ENCODE data around the gene ACOXL.
"Not testable (repeated sequence)": the region's sequence is repeated elsewhere in the genome, so short reads cannot be mapped to it uniquely, and the experiment has no call there.

ACOXL gene

DNA sequence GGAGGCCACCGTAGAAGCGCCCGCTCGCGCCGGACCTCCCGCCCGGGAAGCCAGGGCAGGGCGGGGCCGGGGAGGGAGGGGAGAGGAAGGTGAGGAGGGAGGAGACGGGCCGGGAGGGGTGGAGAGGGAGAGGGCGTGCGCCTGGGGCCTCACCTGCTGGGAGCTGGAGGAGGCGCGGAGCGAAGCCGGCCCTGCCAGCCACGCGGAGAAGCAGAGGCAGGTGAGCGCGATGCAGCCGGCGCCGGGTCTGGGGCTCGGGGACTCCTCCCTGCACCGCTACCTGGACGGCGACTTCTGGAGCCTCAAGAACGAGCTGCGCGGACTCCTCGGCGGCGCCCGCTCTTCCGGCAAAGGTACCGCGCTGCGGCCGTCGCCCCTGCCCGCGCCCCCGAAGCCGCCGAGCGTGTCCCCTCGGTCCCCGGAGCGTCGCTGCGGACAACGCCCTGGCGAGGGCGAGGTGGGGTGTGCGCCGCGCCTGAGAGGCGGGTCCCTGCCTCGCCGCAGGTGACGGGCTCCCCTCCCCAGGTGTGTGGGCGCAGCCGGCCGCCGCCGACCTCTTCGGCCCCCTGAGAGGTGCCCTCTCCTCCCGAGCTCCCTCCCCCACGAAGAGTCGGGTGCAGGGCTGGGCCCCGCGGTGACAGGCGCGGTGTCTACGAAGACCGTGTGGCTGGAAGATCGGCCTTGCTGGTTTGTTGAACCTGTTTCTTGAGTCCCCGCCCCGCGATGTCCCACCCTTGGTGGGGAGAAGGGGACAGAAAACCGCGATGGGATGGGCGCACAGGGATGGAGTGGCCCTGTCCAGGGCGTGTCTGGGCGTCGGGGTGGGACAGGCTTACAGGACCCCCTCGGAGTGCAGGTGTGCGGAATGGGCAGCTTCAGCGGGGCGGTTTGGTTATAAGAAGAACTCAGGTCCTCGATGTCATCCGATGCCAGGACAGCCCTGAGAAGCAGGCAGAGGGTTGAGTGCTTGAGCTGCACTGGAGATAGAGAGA is at the start of gene ACOXL:
Gene ACOXL, plus strand, starts transcription at position 152 of the 992 bp plus-strand sequence. CDS start 35,817 bp downstream, outside the sequence.
- peak; percentile 74 for DNase-seq

- DNase-seq = no peak
These were observed 49.5 kb upstream of the ACOXL start for GRCh38 chr2:110682872-110683271.

DNA sequence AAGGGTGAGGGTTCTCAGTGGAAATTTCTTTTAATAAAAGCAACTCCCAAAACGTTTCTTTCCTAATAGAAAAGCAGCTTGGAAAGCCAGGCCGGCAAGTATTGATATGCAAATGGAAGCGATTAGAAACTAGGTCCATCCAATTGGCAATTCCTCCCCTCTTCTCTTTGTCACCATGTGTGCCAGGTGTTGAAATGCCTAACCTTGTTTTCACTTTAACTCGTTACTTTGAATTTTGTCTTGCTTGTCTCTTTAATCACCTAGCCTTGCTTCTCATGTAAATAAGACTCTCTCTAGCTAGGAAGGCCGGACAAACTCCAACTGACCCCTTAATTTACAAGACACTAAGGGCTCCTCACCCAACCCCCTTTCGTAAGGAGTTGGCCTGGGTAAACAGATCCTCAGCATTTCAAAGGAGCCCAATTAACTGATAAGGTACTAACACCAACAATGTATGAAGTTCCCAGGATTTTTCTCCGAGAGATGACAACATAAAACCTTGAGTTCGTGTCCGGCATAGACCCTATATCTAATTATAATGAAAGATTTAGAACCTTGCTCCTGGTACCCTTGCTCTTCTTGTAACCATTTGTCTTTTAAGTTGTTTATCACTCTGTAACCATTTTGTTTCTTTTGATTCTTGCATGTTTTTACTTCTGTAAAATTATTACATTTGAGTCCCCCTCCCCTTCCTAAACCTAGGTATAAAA is 44.4 kb upstream of the ACOXL start:
- not testable (repeated sequence) for DNase-seq

- peak; percentile 16 for DNase-seq
These were observed 43.7 kb upstream of the ACOXL start for GRCh38 chr2:110688594-110689091.

DNA sequence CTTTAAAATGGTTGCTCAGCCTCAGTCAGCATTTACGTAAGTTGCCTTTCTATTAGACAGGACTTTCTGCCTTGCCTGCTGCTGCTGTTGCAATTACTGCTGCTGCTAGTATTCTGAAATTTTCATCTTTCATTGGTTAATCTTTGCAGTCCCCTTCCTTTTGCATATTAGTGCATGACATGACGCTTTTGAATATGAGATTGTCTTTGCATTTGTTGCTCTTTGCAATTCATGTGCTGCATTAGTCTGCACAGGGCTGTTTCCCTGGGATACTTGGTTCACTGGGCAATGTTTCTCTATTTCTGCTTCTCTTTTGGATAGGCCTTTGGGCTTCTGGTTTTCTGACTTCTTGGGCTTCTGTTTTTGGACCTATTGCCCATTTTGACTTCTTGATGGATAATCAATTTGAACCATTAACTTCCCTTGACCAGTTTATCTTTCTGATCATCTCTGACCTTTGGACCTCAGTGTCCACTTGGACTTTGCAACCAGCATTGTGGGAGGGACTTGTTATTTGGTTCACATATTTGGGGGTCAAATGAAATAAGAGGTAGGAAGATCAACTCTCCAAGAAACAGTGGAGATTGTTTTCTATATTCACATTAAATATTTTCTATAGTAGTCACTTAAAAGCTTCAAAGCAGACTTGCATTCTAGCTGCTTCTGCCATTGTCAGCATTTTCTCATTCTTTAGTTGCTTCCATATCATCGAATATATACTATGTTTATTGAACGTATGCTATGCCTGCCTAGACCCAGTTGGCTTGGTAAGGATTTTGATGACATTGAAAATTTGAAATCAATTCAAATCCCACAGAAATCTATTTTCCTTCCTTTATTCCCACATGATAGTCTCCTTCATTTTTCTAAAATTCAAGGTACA is 42.0 kb upstream of the ACOXL start:
- no peak for DNase-seq

DNA sequence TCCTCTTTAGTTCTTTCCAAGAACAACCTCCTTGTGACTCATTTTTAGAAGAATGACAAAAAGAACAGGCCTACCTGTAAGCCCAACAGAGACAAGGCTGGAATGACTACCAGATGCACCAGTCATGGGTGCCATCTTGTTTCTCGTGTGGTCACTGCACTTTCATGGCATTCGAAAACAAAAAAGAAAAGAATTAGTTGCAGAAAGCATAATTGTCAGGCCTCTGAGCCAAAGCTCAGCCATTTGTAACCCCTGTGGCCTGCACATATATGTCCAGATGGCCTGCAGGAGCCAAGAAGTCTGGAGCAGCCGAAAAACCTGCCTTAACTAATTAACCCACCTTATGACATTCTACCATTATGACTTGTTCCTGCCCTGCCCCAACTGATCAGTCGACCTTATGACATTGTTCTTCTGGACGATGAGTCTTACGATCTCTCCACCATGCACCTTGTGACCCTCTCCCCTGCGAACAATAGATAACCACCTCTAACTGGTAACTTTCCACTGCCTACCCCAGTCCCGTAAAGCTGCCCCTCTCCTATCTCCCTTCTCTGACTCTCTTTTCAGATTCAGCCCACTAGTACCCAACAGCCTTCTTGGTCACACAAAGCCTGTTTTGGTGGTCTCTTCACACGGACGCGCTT is 40.6 kb upstream of the ACOXL start:
- no peak for DNase-seq

DNA sequence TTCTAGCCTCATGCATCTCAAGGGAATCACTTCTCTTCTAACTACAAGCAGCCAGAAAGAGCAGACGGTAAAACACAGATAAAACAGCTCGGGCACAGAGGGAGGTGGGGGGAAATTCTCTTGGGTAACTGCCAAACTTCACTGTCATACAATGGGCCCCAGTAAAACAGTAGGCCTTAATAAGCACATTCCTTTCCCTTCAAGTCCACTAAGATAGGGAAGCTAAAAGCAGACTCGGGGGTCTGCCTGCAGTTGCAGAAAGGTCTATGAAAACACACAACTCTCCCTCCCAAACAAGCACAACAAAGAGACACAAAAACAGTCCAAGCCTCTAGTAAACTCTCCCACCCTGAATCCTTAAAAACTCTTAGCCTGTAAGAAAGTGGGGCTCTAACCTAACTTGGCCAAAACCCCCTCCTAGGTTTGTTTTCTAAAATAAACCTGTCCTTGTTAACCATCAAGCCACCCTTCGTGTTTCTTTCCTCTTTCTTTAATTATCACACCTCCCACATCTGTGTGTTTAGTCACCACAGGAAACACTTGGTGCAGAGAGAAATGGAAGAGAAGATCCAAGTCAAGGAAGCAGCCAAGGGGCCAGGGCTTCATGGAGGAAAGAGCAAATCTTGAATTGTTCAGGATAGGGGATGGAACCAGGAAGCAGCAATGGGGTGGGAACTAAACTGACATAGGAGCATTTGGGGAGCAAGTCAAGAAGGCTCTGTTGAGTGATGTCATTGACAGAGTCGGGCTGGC is 37.1 kb upstream of the ACOXL start:
- DNase-seq = peak; percentile 67

DNA sequence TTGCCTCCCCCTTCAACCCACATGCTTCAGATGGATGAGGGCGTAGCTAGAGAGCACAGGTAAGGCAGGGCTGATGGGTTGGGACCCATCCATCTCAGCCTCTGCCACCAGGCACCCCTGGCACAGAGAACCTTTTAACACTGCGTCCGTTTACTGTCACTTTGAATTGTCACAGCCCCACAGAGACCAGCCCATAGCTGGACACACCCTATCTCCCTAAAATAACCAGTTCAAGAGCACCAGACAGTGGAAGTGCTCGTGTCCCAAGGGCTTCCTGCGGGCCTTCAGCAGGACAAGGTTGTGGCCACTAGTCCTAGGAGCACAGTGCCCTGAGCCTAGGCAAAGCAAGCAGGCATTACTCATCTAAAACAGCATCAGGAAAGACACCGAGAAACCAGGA is 34.1 kb upstream of the ACOXL start:
- DNase-seq = not testable (repeated sequence)

GRCh38 chr2:110702514-110703380 is 29.6 kb upstream of the ACOXL start:
- no peak for DNase-seq

GRCh38 chr2:110707386-110707965 is 24.9 kb upstream of the ACOXL start:
- no peak for DNase-seq

DNA sequence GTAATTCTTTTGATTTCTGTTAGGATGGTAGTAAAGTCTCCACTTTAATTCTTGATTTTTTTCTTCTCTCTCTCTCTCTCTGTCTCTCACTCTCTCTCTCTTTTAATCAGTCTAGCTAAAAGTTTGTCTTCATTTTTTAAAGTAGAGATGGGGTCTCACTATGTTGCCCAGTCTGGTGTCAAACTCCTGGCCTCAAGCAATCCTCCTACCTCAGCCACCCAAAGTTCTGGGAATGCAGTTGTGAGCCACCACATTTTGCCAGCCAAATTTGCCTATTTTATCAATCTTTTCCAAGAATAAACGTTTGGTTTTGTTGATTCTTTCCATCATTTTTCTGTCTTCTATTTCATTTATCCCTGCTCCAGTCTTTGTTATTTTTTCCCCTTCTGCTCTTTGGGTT is 23.9 kb upstream of the ACOXL start:
- DNase-seq = no peak

GRCh38 chr2:110712737-110713136 is 19.6 kb upstream of the ACOXL start:
- no peak for DNase-seq

GRCh38 chr2:110713513-110714362 is 18.6 kb upstream of the ACOXL start:
- peak; percentile 66 for DNase-seq

- peak; percentile 66 for DNase-seq
These were observed 17.7 kb upstream of the ACOXL start for GRCh38 chr2:110714452-110715224.

DNA sequence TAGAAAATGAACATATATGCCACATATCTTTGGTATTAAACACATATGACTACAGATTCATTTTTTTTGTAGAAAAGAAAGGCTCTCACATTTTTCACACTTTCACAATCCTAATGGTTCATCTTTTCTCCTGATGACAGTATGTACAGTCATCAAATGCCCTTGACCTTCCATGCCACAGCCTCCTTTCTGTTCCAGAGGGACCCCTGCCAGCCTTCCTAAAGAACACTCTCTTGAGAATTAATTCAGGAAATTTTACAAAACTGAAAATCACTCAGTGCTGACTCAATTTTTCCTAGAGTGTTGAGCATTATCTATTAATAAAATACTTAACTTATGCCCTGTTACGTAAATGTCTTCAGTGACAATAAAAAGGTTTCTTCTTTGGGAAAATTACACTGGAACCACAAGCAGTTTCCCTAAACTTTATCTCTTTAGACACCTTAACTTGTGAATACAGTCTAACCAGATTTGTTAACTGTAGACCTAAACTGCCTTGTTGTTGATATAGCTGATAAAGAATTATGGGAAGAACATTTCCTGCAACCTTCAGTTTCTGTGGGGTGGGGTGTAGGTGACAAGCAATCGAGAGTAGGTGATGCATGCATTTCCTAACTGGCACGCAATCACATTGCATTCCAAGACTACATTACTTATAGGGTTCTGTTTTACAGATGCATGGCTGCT is 15.3 kb upstream of the ACOXL start:
- no peak for DNase-seq

- DNase-seq = no peak
These were observed 14.6 kb upstream of the ACOXL start for GRCh38 chr2:110717734-110718133.

- DNase-seq = no peak
These were observed 14.0 kb upstream of the ACOXL start for GRCh38 chr2:110718382-110718781.

All from NCI-H69 (cell line).